ENCODE data around the gene CHSY1.

DNA sequence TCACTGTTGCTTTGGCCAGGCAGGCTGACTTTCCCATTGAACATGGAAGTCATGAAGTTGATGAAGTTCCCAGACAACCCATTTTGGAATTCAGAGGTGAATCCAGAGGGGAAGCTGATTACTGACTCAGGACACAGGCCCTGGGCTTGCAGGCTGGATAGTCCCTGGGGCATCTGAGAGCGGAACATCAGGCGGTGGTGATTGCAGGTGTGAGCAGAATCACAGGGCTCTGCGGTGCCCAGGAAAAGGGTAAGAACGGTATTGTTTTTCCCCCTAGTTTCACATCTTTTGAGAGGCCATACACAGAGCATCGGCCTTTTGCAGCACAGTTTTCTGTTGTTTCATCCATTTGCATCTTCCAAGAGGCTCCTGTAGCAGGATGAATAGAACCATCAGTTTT lies 104.7 kb downstream of the CHSY1 start:
- no peak for TF ChIP-seq SUZ12 (IDR thresholded peaks at IDR 0.05)
- no peak for TF ChIP-seq FOXA1 (IDR thresholded peaks at IDR 0.05)
- TF ChIP-seq ZNF384 (IDR thresholded peaks at IDR 0.05), result no peak

Measured in HEK293T (cell line).